ENCODE results near the gene MYL9. TPM values are rescaled to one million over a fixed set of nuclear protein-coding genes. Genes with fewer than 3 reads are reported as not detected.

Gene MYL9
- total and polyA plus RNA-seq, 7 donors = 23.1 to 86.6 (median 42.5) TPM

GRCh38 chr20:36496707-36497669 is 44.3 kb upstream of the MYL9 start:
- H3K36me3 ChIP-seq (ENCODE audit: insufficient read depth in 1 of 2, low read depth in 1 of 2) = peaks cover 11 to 62% of the 10 kb centered on the region in 2 donors
- H3K4me1 ChIP-seq = peaks cover 33% of the 10 kb centered on the region
- intact Hi-C loops (cut with DNase I) = loop anchor here in 1 of 2 donors (5.0 kb wide), 1 partner anchor 285 kb away; no protein-coding TSS in a partner anchor
- ATAC-seq (no peak), DNase-seq (no peak)
- no peak overlapping the region for H3K4me3 ChIP-seq
- 91 to 93% (median 92%) methylated on average over 33 of the region's 33 CpGs for WGBS, 3 donors
- H3K27me3 ChIP-seq (ENCODE audit: insufficient read depth in 3 of 3, low read length in 2 of 3) = no peaks in the 10 kb centered on the region
- H3K27ac ChIP-seq = no peak overlapping the region
- TF ChIP-seq, protein P1, sequence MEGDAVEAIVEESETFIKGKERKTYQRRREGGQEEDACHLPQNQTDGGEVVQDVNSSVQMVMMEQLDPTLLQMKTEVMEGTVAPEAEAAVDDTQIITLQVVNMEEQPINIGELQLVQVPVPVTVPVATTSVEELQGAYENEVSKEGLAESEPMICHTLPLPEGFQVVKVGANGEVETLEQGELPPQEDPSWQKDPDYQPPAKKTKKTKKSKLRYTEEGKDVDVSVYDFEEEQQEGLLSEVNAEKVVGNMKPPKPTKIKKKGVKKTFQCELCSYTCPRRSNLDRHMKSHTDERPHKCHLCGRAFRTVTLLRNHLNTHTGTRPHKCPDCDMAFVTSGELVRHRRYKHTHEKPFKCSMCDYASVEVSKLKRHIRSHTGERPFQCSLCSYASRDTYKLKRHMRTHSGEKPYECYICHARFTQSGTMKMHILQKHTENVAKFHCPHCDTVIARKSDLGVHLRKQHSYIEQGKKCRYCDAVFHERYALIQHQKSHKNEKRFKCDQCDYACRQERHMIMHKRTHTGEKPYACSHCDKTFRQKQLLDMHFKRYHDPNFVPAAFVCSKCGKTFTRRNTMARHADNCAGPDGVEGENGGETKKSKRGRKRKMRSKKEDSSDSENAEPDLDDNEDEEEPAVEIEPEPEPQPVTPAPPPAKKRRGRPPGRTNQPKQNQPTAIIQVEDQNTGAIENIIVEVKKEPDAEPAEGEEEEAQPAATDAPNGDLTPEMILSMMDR (IDR thresholded peaks at IDR 0.05) = no peak
- no peaks in the 10 kb centered on the region for H3K9me3 ChIP-seq

DNA sequence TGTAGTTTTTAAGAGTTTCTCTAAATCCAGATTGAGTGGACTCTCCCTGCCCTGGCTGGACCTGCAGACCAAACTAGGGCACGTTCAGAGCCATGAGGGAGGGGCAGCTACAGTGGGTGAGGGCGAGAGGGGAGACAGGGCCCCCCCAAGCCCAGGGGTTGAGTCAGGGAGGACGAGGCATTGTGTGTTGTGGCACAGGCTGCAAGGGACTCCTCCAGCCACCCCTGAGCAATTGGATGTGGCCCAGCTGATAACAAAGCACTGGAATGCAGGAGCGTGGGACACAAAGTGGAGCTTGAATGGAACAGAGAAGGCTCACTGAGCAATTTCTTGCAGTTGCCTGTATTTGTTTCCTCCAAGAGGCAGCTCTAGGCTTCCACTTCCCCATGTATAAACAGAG is 43.5 kb upstream of the MYL9 start:
- DNase-seq = no peak
- Histone ChIP-seq H3K27me3 (ENCODE audit: insufficient read depth in 3 of 3, low read length in 2 of 3) (no peaks in the 10 kb centered on the region), H3K4me1 (peaks cover 24% of the 10 kb centered on the region), H3K4me3 (no peak overlapping the region), H3K36me3 (ENCODE audit: insufficient read depth in 1 of 2, low read depth in 1 of 2) (peaks cover 12 to 70% of the 10 kb centered on the region in 2 donors), H3K9me3 (no peaks in the 10 kb centered on the region), H3K27ac (no peak overlapping the region)
- no peak for ATAC-seq
- TF ChIP-seq, protein P1 (IDR thresholded peaks at IDR 0.05) = no peak
- intact Hi-C loops (cut with DNase I) = loop anchor here in 1 of 2 donors (5.0 kb wide), 1 partner anchor 286 kb away; no protein-coding TSS in a partner anchor
- 80 to 85% (median 80%) methylated on average over 4 of the region's 4 CpGs for WGBS, 3 donors

GRCh38 chr20:36498386-36499179 is 42.7 kb upstream of the MYL9 start:
- Histone ChIP-seq H3K36me3 (ENCODE audit: insufficient read depth in 1 of 2, low read depth in 1 of 2) (peaks cover 13 to 77% of the 10 kb centered on the region in 2 donors), H3K4me3 (no peak overlapping the region), H3K4me1 (peaks cover 17% of the 10 kb centered on the region), H3K27ac (no peak overlapping the region), H3K27me3 (ENCODE audit: insufficient read depth in 3 of 3, low read length in 2 of 3) (no peaks in the 10 kb centered on the region), H3K9me3 (no peaks in the 10 kb centered on the region)
- TF ChIP-seq, protein P1 (IDR thresholded peaks at IDR 0.05) = no peak
- DNase-seq (no peak), ATAC-seq (no peak)
- intact Hi-C loops (cut with DNase I) = loop anchor here in 1 of 2 donors (5.0 kb wide), 1 partner anchor 286 kb away; no protein-coding TSS in a partner anchor
- 81 to 86% (median 82%) methylated on average over 14 of the region's 14 CpGs for WGBS, 3 donors

GRCh38 chr20:36499211-36499610 is 42.1 kb upstream of the MYL9 start:
- TF ChIP-seq, protein P1 (IDR thresholded peaks at IDR 0.05) = no peak
- H3K27ac ChIP-seq = no peak overlapping the region
- no peak for DNase-seq
- peaks cover 11% of the 10 kb centered on the region for H3K4me1 ChIP-seq
- ATAC-seq = no peak
- no peaks in the 10 kb centered on the region for H3K27me3 ChIP-seq (ENCODE audit: insufficient read depth in 3 of 3, low read length in 2 of 3)
- intact Hi-C loops (cut with DNase I) = loop anchor here in 1 of 2 donors (5.0 kb wide), 1 partner anchor 287 kb away; no protein-coding TSS in a partner anchor
- 88 to 91% (median 90%) methylated on average over 26 of the region's 26 CpGs for WGBS, 3 donors
- H3K36me3 ChIP-seq (ENCODE audit: insufficient read depth in 1 of 2, low read depth in 1 of 2) = peaks cover 13 to 83% of the 10 kb centered on the region in 2 donors
- no peaks in the 10 kb centered on the region for H3K9me3 ChIP-seq
- H3K4me3 ChIP-seq = no peak overlapping the region

Measured in psoas muscle (tissue), 8 donors.